ENCODE measurements around the gene SNX21. TPM values are rescaled to one million over a fixed set of nuclear protein-coding genes. Genes with fewer than 3 reads are reported as not detected.

The SNX21 gene
- total RNA-seq, 1 donor from 2014 or later = 52.6 TPM

DNA sequence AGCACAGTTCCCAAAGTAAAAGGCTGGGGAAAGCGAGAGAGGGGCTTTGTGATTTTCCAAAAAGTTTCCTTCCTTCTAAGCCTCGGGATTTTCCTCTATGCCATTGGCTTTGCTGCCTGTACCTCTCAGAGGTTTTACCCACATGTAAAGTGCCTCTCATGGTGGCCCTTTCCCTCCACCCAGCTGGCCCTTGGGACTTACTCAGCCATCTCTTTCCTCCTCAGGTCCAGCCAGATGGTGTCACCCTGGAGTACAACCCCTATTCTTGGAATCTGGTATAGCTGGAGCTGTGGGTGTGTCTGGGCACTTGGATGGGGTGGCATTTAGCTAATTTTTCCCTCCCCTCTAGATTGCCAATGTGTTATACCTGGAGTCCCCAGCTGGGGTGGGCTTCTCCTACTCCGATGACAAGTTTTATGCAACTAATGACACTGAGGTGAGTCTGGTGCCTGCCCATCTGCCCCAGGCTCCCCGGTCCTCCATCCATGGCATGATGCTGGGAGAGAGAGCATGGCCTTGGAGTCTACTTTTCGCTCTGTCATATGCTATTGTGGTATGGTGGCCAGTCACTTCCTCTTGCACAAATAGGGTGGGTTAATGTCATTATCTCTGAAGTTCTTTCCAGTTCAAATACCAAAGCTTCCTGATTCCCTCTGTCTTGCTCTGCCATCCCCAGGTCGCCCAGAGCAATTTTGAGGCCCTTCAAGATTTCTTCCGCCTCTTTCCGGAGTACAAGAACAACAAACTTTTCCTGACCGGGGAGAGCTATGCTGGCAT lies 58.6 kb downstream of the SNX21 start:
- intact Hi-C loops (cut with DNase I) = loop anchor here (10.0 kb wide), 1 partner anchor 63 kb away; no protein-coding TSS in a partner anchor
- DNase-seq (ENCODE audit: low spot score) = no peak
- ATAC-seq = no peak

Other genes starting within 250 kb of the SNX21 start
- gene WFDC10A, start 204.1 kb upstream of the SNX21 start, total RNA-seq = not detected
- gene WFDC9, start 202.5 kb upstream of the SNX21 start, total RNA-seq = not detected
- not detected for gene WFDC11, start 163.6 kb upstream of the SNX21 start, total RNA-seq
- gene WFDC13, start 131.8 kb upstream of the SNX21 start, total RNA-seq = not detected
- not detected for gene WFDC10B, start 128.8 kb upstream of the SNX21 start, total RNA-seq
- gene SPINT4, start 111.5 kb upstream of the SNX21 start, total RNA-seq = not detected
- gene WFDC3, start 41.9 kb upstream of the SNX21 start, total RNA-seq = 1.5 TPM
- gene DNTTIP1, start 41.8 kb upstream of the SNX21 start, total RNA-seq = 20.5 TPM
- gene UBE2C, start 21.2 kb upstream of the SNX21 start, total RNA-seq = 0.80 TPM
- 0.89 TPM for gene TNNC2, start 6.5 kb upstream of the SNX21 start, total RNA-seq
- gene ACOT8, start 23.6 kb downstream of the SNX21 start, total RNA-seq = 19.7 TPM
- gene ZSWIM3, start 23.8 kb downstream of the SNX21 start, total RNA-seq = 3.8 TPM
- 8.1 TPM for gene ZSWIM1, start 47.4 kb downstream of the SNX21 start, total RNA-seq
- 2.8 TPM for gene SPATA25, start 53.8 kb downstream of the SNX21 start, total RNA-seq
- 8.9 TPM for gene NEURL2, start 57.4 kb downstream of the SNX21 start, total RNA-seq
- gene CTSA, start 57.5 kb downstream of the SNX21 start, total RNA-seq = 87.4 TPM
- 95.4 TPM for gene PLTP, start 78.4 kb downstream of the SNX21 start, total RNA-seq
- 38.2 TPM for gene PCIF1, start 100.9 kb downstream of the SNX21 start, total RNA-seq
- 22.3 TPM for gene ZNF335, start 138.4 kb downstream of the SNX21 start, total RNA-seq
- 5.0 TPM for gene MMP9, start 175.1 kb downstream of the SNX21 start, total RNA-seq
- 3.9 TPM for gene SLC12A5, start 195.4 kb downstream of the SNX21 start, total RNA-seq